ENCODE measurements around the gene BANP.
"Not testable (repeated sequence)": the region's sequence is repeated elsewhere in the genome, so short reads cannot be mapped to it uniquely, and the experiment has no call there.

DNA sequence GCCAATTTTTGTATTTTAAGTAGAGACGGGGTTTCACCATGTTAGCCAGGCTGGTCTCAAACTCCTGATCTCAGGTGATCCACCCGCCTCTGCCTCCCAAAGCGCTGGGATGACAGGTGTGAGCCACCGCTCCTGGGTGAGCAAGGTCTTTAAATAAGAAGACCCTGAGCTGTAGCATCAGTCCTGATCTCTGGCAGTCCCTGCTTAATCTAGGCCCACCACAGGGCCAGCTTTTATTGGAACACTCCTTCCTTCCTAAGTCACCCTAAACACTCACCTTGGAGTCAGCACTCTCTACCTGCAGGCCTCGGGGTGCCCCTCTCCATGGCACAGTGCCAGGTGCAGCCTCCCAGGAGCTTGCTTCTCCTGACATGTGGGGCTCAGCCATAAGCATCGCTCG, 45.7 kb upstream of the BANP start:
- TF ChIP-seq, protein P1, sequence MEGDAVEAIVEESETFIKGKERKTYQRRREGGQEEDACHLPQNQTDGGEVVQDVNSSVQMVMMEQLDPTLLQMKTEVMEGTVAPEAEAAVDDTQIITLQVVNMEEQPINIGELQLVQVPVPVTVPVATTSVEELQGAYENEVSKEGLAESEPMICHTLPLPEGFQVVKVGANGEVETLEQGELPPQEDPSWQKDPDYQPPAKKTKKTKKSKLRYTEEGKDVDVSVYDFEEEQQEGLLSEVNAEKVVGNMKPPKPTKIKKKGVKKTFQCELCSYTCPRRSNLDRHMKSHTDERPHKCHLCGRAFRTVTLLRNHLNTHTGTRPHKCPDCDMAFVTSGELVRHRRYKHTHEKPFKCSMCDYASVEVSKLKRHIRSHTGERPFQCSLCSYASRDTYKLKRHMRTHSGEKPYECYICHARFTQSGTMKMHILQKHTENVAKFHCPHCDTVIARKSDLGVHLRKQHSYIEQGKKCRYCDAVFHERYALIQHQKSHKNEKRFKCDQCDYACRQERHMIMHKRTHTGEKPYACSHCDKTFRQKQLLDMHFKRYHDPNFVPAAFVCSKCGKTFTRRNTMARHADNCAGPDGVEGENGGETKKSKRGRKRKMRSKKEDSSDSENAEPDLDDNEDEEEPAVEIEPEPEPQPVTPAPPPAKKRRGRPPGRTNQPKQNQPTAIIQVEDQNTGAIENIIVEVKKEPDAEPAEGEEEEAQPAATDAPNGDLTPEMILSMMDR (IDR thresholded peaks at IDR 0.05) = not testable (repeated sequence)
- not testable (repeated sequence) for TF ChIP-seq FOXJ3 (CRISPR knock-in tag; IDR thresholded peaks at IDR 0.05; ENCODE audit: borderline replicate concordance); SMAD4 (CRISPR knock-in tag; IDR thresholded peaks at IDR 0.05); ZNF396 (CRISPR knock-in tag; IDR thresholded peaks at IDR 0.05; ENCODE audit: borderline replicate concordance)
- TF ChIP-seq, protein P2, sequence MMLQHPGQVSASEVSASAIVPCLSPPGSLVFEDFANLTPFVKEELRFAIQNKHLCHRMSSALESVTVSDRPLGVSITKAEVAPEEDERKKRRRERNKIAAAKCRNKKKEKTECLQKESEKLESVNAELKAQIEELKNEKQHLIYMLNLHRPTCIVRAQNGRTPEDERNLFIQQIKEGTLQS (CRISPR knock-in tag; conservative IDR thresholded peaks at IDR 0.05) = not testable (repeated sequence)

Measured in WTC11 (cell line).